C4-2B (cell line): ENCODE data around the gene JUND.

Source experiments
- CTCF ChIP-seq: fragments of 450-650 bp; conservative IDR thresholded peaks from 2 replicates; pipeline ENCODE4 v1.5.1; 2017; ENCODE audit warnings: mild to moderate bottlenecking
- ZFX ChIP-seq: fragments of 450-650 bp; IDR thresholded peaks from 2 replicates; pipeline ENCODE4 v1.6.1; 2017

GRCh38 chr19:18289471-18290301, 8.3 kb upstream of the JUND start:
- TF ChIP-seq CTCF (no peak), ZFX (no peak)
